Testis (tissue), 3 donors: ENCODE measurements around the gene CA10. TPM values are rescaled to one million over a fixed set of nuclear protein-coding genes. Genes with fewer than 3 reads are reported as not detected.

ENCODE experiments used
- DNase-seq: peaks from one replicate; pipeline ENCODE4 v3.0.0-alpha.2; 2019
- H3K27ac ChIP-seq, 2 donors: fragments of 200-600 bp; sonication (generic); one replicate each; pipeline ENCODE4 v1.5.1; 2019
- H3K27me3 ChIP-seq: fragments of 200-600 bp; sonication (generic); one replicate; pipeline ENCODE4 v1.5.1; 2019
- H3K36me3 ChIP-seq: fragments of 200-600 bp; sonication (generic); one replicate; pipeline ENCODE4 v1.5.1; 2017; ENCODE audit warnings: low read depth; ENCODE audit errors: missing control alignments
- H3K4me1 ChIP-seq: fragments of 200-600 bp; sonication (generic); one replicate; pipeline ENCODE4 v1.5.1; 2019
- H3K4me3 ChIP-seq, 2 donors: fragments of 200-600 bp; sonication (generic); one replicate each; pipeline ENCODE4 v1.5.1; 2017 to 2019
- H3K9me3 ChIP-seq: fragments of 200-600 bp; sonication (generic); one replicate; pipeline ENCODE4 v1.5.1; 2017
- CTCF ChIP-seq, 3 experiments: fragments of 450-650 bp in 2 of 3; fragments of 200-600 bp in 1 of 3; sonication (generic) in 1 of 3; IDR thresholded peaks; one replicate each; pipeline ENCODE4 v1.5.1; 2016 to 2019; ENCODE audit warnings: antibody characterized with exemption in 3 of 3, mild to moderate bottlenecking in 2 of 3, moderate library complexity in 1 of 3
- POLR2A ChIP-seq: fragments of 450-650 bp; IDR thresholded peaks from one replicate; pipeline ENCODE4 v1.6.1; 2017; ENCODE audit warnings: antibody characterized with exemption, mild to moderate bottlenecking, moderate library complexity
- WGBS, 2 donors: methylation state at CpG; one replicate each; pipeline ENCODE4 v1.1.5; 2018; 5-methylcytosine and 5-hydroxymethylcytosine counted together
- intact Hi-C: fragments of 100-400 bp; cut with DNase I; formaldehyde crosslinking; loops from one replicate; pipeline ENCODE4 v1.15.1; 2023; ENCODE audit warnings: low total_unique reads
- polyA plus RNA-seq: library from polyadenylated mRNA; stranded (reverse); fragments of 350-450 nt; fragmentation: Illumina TruSeq; extraction: RNeasy Lipid Tissue Mini Kit (QIAGEN cat#74804); gene quantifications from one replicate; pipeline ENCODE4 v1.2.3, GENCODE V29; 2014; ENCODE audit warnings: low read depth, low replicate concordance; ENCODE audit not compliant: insufficient read depth
- total RNA-seq, 2 donors: library from RNA; depleted of rRNA; stranded (reverse); fragments of >200 nt; gene quantifications; one replicate each; pipeline ENCODE4 v1.2.3, GENCODE V29; 2016

The CA10 gene
- total and polyA plus RNA-seq, 3 donors from 2014 or later: 5.0 to 30.7 (median 5.3) TPM

- no peak for DNase-seq
- TF ChIP-seq CTCF (IDR thresholded peaks at IDR 0.05) (no peak), POLR2A (no peak)
- Histone ChIP-seq H3K9me3 (no peaks in the 10 kb centered on the region), H3K4me3 (no peak overlapping the region), H3K27me3 (no peaks in the 10 kb centered on the region), H3K36me3 (no peaks in the 10 kb centered on the region), H3K27ac (no peak overlapping the region), H3K4me1 (no peaks in the 10 kb centered on the region)
- intact Hi-C loops: no loop called here
Measured at GRCh38 chr17:51876986-51877385, 281.5 kb downstream of the CA10 start.

- Histone ChIP-seq H3K4me3 (no peak overlapping the region), H3K4me1 (no peaks in the 10 kb centered on the region), H3K27me3 (no peaks in the 10 kb centered on the region), H3K27ac (no peak overlapping the region), H3K9me3 (no peaks in the 10 kb centered on the region), H3K36me3 (no peaks in the 10 kb centered on the region)
- 39 to 45% methylated on average over 3 of the region's 3 CpGs for WGBS, 2 donors
- intact Hi-C loops: no loop called here
- no peak for DNase-seq
- no peak for TF ChIP-seq POLR2A
- no peak for TF ChIP-seq CTCF (IDR thresholded peaks at IDR 0.05)
Measured at GRCh38 chr17:51873302-51873701, 285.2 kb downstream of the CA10 start.

DNA sequence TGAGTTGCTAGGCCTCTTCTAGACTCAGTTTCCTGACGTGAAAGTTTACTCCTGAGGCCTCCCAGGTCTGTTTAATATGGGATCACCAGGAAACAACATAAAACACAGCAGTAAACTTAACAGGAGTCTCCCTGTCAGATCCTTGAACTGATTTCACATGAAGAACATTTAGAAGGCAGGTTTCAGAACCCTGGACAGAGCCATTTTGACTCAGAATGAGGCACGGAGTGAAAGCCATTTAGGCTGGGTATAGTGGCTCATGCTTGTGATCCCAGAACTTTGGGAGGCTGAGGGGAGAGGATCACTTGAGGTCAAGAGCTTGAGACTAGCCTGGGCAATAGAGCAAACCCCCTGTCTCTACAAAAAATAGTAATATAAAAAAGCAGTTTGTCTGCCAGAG lies 289.1 kb downstream of the CA10 start:
- no peak overlapping the region for H3K27ac ChIP-seq
- no peaks in the 10 kb centered on the region for H3K36me3 ChIP-seq
- 10 to 11% methylated on average over 2 of the region's 2 CpGs for WGBS, 2 donors
- H3K9me3 ChIP-seq: no peaks in the 10 kb centered on the region
- no peaks in the 10 kb centered on the region for H3K27me3 ChIP-seq
- H3K4me3 ChIP-seq: no peak overlapping the region
- intact Hi-C loops: no loop called here
- peak; percentile 19 for DNase-seq
- TF ChIP-seq POLR2A: no peak
- no peak for TF ChIP-seq CTCF (IDR thresholded peaks at IDR 0.05)
- H3K4me1 ChIP-seq: no peaks in the 10 kb centered on the region

DNA sequence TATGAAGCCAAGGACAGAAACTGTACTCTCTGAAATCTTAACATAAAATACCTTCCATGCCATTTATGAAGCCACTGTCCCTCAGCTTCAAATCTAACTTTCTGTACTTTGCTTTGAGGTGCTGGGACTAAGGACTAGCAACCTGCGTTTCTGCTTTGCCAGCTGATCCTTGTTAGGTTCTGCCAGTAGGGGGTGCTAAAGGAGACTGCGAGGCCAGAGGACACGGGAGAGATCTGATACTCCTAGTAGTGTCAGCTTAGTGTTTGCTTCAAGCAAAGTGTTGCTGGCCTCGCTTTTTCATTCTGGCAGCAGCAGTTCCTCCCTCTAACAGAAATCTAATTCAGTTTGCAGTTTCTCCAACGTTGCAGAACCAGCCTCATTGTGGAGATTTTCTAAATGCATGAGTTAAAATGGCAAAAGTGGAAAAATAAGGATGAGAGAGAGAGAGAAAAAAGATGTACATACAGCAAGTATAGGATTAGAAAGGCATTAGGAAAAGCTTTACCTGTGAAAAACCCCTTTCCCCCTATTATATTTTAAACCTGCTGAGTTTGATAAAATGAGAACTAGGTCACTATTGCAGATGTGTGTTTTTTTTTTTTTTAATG lies 297.5 kb downstream of the CA10 start:
- Histone ChIP-seq H3K27me3 (no peaks in the 10 kb centered on the region), H3K4me3 (no peak overlapping the region), H3K36me3 (no peaks in the 10 kb centered on the region), H3K4me1 (no peaks in the 10 kb centered on the region), H3K27ac (no peak overlapping the region), H3K9me3 (no peaks in the 10 kb centered on the region)
- 20 to 22% methylated on average over 5 of the region's 5 CpGs for WGBS, 2 donors
- DNase-seq: peak; percentile 74
- intact Hi-C loops: no loop called here
- TF ChIP-seq CTCF (IDR thresholded peaks at IDR 0.05) (peak in 2 of 3 experiments; percentile 31 to 52), POLR2A (no peak)

GRCh38 chr17:51857052-51857597 lies 301.4 kb downstream of the CA10 start:
- Histone ChIP-seq H3K36me3 (no peaks in the 10 kb centered on the region), H3K4me3 (no peak overlapping the region), H3K9me3 (no peaks in the 10 kb centered on the region), H3K27me3 (no peaks in the 10 kb centered on the region), H3K27ac (no peak overlapping the region), H3K4me1 (no peaks in the 10 kb centered on the region)
- 67 to 73% methylated on average over 6 of the region's 6 CpGs for WGBS, 2 donors
- intact Hi-C loops: no loop called here
- no peak for DNase-seq
- TF ChIP-seq POLR2A: no peak
- TF ChIP-seq CTCF (IDR thresholded peaks at IDR 0.05): no peak
